NCI-H2227 (cell line): ENCODE results near the gene NDUFA9.

ENCODE experiments used
- DNase-seq: peaks from one replicate; lab custom pipeline; 2025; ENCODE audit not compliant: unreplicated experiment; lab: John Stamatoyannopoulos, UW

The NDUFA9 gene

DNA sequence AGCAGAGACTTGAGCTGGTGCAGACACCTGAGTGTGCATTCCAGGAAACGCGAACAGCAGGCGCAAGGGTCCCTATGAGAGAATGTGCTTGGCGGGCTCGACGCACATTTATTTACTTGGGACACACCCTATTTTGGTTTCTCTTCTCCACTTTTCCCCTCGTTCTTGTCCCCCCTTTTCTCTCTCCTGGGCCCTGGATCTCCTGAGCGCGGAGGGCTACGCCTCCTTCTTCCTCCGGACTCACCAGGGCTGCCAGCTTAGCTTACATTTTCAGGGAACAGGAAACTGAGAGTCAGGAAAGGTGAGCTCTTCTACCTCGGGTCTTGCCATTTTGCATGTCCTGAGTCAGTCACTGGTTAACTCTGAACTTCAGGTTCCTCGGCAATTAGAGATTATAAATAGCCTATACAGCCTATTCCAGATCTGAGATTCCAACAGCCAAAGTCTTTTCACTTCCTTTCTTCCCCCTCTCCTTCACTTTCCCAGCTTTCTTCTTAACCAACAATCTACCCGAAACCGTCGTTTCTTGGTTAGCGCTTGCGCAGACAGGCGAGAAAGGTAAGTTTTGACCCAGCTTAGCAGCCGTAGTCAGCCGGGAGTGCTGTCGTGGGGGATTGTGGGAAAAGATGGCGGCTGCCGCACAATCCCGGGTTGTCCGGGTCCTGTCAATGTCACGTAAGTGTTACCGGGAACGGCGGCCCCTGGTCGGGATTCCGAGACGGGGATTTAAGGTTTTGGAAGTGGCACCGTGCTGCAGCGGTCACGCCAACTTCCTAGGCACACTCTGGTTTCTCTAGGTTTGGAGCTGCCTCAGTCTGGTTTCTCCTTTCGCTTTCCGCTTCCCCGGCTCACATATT lies at the start of gene NDUFA9, which contains the start of gene AKAP3:
TSS of gene NDUFA9 (plus strand) at position 614 of the 857 bp plus-strand sequence. CDS start at position 627, 13 bp downstream.
TSS of gene AKAP3 (minus strand) at position 551 of the 857 bp plus-strand sequence. CDS start 10,855 bp downstream, outside the sequence.
- DNase-seq: peak; percentile 83

DNA sequence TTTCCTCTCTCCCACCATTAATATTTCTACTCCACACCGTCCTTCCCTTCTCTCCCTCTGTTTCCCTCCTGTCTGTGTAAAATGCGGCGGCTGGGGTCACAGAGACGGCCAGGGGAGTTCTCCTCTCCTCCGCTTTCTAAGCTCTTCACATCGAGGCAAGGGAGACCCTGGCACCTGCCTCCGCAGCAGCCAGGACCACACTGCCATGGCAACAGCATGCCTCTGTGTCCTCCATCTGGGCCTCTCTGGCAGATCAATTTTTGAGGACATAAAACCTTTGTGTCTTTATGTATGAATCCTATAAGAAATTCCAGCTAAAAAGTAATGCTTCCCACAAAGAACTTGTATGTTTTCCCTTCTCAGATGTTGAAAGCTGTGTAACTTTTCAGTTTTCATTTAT lies 45.5 kb upstream of the NDUFA9 start:
- no peak for DNase-seq

DNA sequence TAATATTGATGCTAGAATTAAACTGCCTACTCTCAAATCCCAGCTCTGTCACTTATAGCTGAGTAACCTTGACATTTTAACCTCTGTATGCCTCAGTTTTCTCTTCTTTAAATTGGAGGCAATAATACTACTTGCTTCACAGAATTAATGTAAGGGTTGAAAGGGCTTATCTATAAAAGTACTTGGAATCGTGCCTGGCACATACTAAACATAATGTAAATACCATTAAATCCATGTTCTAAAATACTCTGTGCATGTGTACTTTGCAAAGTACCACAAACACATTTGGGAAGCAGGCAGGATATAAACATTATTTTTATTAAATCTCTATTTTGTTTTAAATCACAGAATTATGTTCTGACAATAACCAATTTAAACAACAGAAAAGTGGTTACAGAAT lies 45.0 kb upstream of the NDUFA9 start:
- no peak for DNase-seq

DNA sequence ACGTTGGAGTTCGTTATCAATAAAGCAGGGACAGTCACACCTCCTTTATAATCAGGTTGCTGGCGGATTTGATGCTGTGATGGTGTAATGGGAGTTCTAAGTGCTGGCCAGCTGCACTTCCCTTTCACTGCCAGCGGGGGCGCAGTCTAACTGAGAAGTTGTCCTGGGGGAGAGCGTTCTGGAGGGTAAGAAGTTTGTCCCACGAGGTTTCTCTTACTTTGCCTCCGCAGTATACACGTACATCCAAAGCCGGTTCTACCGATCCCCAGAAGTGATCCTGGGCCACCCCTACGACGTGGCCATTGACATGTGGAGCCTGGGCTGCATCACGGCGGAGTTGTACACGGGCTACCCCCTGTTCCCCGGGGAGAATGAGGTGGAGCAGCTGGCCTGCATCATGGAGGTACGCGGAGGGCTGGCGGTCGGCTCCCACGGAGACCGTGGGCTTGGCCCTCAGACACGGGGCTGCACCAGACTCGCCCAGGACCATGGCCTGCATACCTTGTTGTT lies 44.2 kb upstream of the NDUFA9 start:
- peak; percentile 66 for DNase-seq

DNA sequence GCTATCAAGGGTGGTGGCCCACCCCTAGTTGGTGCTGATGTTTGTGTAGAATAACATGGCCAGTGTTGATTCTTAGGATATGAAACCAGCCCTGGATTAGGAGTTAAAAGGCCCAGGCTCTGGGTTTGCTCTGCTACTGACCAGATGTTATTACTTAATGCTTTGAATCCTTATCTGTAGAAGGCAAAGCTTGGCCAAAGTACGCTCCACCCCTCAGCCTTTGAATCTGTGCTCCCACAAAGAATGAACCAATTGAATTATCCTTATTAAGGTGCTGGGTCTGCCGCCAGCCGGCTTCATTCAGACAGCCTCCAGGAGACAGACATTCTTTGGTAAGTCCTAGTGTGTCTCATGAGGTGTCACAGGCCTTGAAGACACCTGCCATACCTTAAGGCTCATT lies 41.9 kb upstream of the NDUFA9 start:
- DNase-seq: no peak

DNA sequence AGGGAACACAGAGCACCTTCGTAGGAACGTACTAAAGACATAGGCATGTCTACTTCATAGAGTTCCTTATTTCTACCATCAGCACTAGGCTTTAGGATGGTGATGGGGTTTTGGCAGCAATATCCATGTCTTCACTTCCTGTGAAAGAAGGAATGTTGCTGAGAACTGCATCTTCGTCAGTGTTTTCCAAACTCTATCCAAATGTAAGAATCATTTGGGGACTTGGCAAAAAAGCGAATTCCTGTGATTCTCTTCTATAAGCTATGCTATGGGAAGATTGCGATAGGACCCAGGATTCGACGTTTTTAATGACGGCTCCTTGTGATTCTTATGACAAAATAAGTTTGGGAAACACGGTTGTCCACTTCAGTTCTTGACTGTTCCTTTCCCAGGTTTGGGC lies 39.8 kb upstream of the NDUFA9 start:
- DNase-seq: no peak

DNA sequence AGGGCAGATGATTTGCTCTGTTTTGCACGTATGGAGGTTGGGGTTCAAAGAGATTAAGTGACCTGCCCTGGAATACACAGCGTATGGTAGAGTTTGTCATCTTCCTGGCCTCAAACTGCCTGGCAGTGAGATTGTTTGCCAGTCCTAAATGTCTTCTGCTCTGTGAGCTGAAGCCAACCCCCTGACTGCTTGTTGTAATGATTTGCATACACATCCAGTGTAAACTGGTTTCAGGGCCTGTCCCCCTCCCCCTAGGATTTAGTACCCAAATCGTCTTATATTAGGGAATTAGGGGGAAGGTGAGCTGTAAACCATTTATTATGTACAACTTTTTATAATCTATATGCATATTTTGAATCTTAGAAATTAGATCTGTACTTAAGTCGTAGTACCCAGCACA lies 38.4 kb upstream of the NDUFA9 start:
- no peak for DNase-seq

DNA sequence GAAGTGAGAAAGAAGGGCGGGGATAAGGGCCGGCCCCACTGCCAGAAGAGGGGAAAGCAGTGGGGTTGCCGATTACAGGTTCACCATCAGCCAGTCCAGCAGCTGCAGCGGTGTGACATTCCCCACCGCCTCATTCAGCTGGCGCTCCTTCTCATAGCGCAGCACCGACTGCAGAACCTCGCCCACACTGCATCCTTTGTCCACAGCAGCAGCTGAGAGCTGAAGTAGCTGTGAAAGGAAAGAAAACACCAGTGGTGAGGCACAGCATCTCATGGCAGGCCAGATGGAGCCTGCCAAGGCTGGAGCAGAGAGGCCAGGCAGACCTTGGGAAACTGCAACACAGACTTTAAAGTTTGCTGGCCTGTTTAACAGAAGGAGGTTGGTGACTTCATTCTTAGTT lies 33.2 kb upstream of the NDUFA9 start:
- no peak for DNase-seq

DNA sequence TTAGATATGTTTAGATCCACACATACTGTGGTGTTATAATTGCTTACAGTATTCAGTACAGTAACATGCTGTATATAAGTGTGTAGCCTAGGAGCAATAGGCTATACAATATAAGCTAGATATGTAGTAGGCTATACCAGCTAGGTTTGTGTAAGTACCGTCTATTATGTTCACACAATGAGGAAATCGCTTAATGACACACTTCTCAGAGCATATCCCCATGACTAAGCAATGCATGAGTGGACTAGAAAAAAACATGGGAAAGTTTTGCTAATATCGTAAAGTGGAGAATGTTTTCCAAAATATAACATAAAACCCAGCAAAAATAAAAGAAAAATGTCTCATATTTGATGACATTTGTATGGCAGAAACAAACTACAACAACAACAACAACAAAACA lies 27.4 kb upstream of the NDUFA9 start:
- DNase-seq: no peak

DNA sequence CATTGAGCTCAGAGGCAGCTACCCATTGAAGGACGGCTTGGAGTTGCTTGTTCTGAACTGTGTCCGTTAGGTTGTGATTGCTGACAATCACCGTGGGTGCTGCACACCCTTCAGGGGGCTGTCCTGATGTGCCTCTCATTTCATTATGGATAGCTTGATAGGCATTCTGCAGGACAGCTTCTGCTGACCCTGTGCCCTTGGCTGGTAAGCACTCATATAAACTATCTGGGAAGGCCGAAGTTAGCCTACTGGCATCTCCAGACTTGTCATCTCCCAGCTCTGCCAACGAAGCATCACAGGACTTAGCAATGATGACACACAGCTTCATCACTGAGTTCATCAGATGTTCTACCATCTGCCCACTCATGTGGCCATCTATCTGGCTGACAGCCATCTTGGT lies 22.4 kb upstream of the NDUFA9 start:
- no peak for DNase-seq

DNA sequence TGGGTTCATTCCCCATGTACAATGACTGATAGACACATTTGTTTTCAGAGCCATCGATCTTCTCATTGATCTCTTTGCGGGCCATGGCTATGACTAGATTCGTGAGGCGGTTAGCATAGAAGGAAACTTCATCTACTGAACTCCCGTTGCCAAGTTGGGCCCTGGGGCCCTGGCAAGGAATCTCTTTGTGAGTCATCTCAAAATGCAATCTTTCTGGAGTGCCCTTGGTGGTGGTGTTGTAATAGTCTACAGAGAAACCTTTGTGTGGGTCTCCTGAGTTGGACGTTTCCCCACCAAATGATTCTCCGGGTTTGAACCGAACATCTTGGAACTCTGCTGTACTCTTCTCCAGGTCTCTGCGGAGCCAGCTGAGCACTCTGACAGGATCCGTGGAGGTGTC lies 20.5 kb upstream of the NDUFA9 start:
- DNase-seq: no peak

DNA sequence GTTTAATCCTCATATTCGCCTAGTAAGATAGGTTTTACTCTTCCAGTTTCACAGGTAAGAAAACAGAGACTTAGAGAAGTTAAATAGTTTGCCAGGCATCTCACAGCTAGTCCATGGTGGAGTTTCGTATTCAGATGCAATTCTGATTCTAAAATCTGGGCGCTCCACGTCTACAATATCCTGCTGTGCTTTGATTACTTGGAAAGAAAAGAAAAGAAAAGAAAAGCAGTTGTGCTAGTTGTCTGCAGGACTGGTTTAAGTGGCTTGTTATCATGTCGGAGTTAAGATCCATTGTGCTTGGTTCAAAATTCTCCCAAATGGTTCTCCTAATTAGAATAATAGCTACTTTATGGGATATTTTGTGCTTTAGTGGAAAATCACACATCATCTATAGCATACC lies 18.7 kb upstream of the NDUFA9 start:
- no peak for DNase-seq

DNA sequence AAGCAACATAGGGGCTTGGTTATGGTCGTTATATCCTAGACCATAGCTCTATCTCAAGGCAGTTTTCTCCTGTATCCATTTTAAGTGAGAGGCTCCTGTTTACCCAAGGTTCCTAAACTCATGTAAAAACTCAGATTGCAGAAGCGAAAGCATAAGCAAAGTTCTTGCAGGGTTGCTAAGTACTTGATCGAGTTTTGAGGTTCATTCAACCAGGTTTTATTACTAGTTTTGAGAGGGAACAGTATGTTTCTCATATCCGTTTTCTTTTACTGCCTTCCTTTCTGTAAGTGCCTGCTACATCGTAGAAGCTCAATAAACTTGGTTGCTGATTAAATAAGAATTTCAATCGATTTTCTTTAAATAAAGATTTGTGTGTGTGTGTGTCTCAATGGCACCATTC lies 5.2 kb upstream of the NDUFA9 start:
- DNase-seq: no peak

DNA sequence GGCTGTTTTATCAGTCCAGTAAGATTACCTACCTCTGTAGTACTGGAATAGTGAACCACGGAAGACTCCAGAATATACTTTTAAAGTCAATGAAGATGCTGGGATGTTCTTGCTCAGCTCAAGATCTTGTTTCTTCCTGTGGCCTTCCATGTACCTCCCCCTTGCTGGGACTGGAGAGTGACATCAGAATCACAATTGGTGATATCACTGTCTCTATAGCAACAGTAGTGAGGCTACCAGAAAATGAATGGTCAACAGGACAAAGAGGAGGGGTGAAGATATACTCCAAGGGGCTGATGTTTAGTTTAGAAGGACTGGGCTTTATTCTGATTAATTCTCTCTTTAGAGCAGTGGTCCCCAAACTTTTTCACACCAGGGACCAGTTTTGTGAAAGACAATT lies 3.9 kb upstream of the NDUFA9 start:
- DNase-seq: no peak

DNA sequence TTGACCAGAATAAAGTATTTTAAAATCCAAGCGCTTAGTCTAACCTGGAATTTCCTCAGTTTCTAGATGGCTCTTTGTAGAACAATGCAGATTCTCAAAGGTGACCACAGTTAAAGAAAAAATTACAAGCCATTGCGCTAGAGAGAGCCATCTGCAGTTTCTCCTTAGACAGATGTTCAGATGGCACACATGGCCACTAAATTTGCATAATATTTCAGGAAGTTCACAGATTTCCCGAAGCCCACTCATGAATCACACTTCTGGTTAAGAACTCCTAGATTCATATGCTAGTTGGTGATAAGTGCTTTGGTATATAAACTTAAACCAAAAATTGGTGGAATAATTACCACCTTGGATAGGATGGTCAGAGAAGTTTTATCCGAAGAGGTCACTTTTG lies 812 bp upstream of the NDUFA9 start:
- DNase-seq: no peak

DNA sequence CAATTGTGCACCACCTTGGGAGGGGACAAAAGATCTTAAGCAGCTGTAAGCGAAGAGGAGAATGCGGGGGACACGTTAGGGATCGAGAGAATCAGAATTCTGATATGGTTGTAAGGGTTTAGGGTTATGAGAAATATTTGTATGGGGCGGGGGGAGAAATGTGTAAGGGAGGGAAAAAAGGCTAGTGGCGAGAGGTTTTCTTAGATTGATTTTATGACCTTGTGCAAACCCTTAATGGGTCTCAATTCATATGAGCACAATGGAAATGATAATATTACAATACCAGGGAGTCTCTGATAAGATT lies 396 bp downstream of the NDUFA9 start:
- no peak for DNase-seq

DNA sequence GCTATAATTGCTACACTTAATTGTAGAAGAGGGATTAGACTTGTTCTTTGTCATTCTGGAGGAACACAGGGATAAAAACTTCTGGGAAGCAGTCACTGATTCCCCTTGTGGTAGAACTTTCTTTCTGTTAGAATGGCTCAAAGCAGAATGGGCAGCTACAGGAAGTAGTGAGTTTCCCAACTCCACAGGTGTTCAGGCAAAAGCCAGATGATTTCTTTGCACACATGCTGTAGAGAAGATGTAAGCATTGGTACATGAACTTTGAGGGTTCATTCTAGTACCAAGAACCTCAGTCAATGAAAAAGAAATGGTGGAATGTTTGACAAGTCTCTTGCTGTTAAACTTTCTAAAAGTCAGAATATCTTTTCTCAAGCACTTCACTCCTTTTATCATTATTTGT lies 4.3 kb downstream of the NDUFA9 start:
- no peak for DNase-seq

DNA sequence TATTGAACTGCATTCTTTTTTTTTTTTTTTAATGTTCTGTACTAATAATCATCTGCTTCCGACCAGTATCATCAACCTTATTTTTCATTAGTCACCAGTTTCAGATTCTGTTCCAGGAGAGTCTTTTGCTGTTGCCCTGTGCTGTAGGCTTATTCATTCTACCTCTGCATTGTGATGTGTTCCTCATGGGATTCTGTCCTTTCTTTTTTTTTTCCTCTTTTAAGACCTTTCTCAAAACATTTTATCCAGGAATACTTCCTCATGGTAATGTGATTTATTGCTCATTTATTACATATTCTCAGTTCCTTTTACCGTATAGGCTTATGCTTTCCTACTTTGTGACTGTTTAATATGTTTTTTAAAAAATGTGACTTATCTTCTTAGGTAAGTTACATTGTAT lies 4.8 kb downstream of the NDUFA9 start:
- no peak for DNase-seq

DNA sequence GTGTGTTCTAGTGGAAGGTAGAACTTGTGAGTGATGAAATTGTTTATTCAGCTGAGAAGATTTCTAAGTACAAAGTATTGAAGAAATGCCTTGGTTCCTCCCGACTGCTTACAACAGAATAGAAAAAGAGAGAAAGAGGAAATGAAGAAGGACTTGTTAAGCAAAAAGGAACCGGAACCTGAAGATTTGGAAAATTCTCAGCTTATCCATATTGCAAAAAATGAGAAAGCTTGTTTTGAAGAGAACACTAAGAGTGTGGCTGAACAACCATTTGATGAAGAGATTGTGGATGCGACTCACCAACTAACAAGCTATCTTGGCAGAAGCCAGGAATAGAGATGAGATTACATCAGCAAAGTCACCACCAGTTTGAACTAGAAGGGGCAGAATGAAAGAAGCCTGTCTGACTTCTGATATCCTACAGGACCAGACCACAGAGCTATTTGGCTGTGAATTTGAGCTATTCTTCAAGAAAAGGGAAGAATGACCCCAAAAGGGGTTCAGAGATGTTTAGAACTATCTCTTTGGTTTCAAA lies 15.1 kb downstream of the NDUFA9 start:
- no peak for DNase-seq

DNA sequence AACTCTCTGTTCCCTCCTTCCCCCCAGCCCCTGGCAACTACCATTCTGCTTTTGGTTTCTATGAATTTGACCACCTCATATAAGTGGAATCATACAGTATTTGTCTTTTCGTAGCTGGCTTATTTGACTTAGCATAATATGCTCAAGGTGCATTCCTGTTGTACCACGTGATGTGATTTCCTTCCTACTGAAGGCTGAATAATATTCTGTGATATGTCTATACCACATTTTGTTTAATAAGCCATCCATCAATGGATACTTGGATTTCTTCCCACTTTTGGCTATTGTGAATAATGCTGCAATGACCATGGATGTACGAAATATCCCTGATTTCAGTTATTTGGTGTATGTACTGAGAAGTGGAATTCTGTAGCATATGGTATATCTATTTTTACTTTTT lies 16.3 kb downstream of the NDUFA9 start:
- DNase-seq: no peak

DNA sequence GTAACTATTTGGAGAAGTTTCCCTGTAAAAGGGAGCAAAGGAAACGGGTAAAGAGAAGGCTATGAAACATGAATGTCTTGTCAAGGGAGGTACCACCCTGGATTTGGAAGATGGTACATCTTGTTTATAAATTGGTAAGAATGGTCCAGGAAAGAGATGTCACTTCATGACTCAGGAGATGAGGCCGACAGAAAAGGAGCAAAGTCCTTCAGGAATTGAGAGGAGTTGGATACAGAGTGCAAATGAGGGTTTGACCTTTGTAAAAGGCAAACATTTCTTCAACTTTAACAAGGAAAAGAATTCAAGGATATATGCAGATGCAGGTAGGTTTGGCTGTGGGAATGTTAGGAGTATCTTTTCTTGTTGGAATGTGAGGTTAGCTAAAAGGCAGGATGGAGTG lies 30.8 kb downstream of the NDUFA9 start:
- DNase-seq: no peak

DNA sequence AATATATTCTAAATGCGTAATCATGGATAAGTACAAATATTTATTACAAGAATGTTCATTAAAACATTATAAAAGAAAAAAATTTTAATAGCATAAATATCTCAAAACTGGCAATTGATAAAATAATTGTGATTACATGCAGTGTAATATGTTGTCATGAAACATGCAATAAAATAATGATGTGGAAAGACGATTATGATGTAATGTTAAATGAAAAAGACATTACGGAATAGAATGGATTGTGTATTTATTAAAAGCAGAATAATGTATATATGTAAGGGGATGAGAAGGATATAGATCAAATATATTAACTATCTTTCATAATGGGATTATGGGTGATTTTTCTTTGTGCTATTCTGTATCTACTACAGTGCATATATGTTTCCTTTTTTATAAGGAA lies 32.8 kb downstream of the NDUFA9 start:
- DNase-seq: no peak

DNA sequence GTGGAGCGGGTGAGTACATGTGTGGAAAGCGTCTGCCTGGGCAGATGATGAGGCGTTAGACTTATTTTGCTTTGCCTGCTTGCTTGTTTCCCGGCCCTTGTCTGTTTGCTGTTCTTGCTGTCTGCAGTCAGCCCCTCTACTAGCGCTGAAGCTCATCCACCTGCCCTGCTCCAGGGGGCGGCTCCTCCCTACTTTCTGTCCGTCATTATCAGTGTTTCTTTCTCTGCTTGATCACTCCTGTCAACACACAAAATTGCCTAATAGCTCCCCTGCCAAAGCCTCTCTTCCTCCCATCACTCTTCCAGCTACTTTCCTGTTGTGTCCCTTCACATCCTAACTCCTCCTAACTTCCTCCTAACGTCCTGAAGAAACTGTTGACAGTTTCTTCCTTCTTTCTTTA lies 36.4 kb downstream of the NDUFA9 start:
- no peak for DNase-seq
